GM12892 (cell line): ENCODE measurements around the gene LRRC9.

Source experiments
- POLR2A ChIP-seq: IDR thresholded peaks from 2 replicates; pipeline ENCODE4 v1.6.1; 2011; ENCODE audit warnings: low read depth, low read length, control low read depth
- POLR2AphosphoS5 ChIP-seq: IDR thresholded peaks from 2 replicates; pipeline ENCODE4 v1.6.1; 2011; ENCODE audit warnings: low read depth, low read length, control low read depth

- no peak for TF ChIP-seq POLR2A
- TF ChIP-seq POLR2AphosphoS5, result no peak
These were observed 77.5 kb downstream of the LRRC9 start for GRCh38 chr14:59997449-59997848.
